HepG2 (cell line): ENCODE results near the gene PKP3. TPM values are rescaled to one million over a fixed set of nuclear protein-coding genes. Genes with fewer than 3 reads are reported as not detected.

Source experiments
- ETV6 ChIP-seq: sonication (generic); formaldehyde crosslinking; conservative IDR thresholded peaks from 2 replicates; pipeline ENCODE4 v1.4.0; 2020; ENCODE audit warnings: missing genetic modification reagents
- FLYWCH1 ChIP-seq: sonication (generic); formaldehyde crosslinking; IDR thresholded peaks from 2 replicates; pipeline ENCODE4 v1.8.1; 2023; ENCODE audit warnings: mild to moderate bottlenecking, missing genetic modification reagents
- KMT2B ChIP-seq: IDR thresholded peaks from 2 replicates; pipeline ENCODE4 v1.6.1; 2016; ENCODE audit warnings: missing genetic modification reagents, missing compliant biosample characterization
- LCORL ChIP-seq, 2 experiments: fragments of 450-650 bp in 1 of 2; sonication (generic) in 1 of 2; formaldehyde crosslinking in 1 of 2; IDR thresholded peaks; 2 replicates each; pipeline versions ENCODE4 v1.5.0 to v1.6.1; 2017 to 2020; ENCODE audit warnings: antibody characterized with exemption in 1 of 2, missing genetic modification reagents in 1 of 2
- NFE2 ChIP-seq: sonication (generic); formaldehyde crosslinking; IDR thresholded peaks from 2 replicates; pipeline ENCODE4 v1.4.0; 2020; ENCODE audit warnings: missing genetic modification reagents
- POLR2A ChIP-seq, 2 experiments: IDR thresholded peaks; 2 replicates each; pipeline ENCODE4 v1.6.1; 2011; ENCODE audit warnings: low read depth in 2 of 2, low read length in 2 of 2, mild to moderate bottlenecking in 1 of 2, moderate library complexity in 1 of 2; ENCODE audit not compliant: insufficient read depth in 1 of 2
- RBFOX2 ChIP-seq: fragments of 200-400 bp; formaldehyde crosslinking; IDR thresholded peaks from 2 replicates; pipeline ENCODE4 v1.6.1; 2017; ENCODE audit warnings: low read depth, mild to moderate bottlenecking, low read length
- ZBTB14 ChIP-seq: sonication (generic); formaldehyde crosslinking; IDR thresholded peaks from 2 replicates; pipeline ENCODE4 v1.4.0; 2020; ENCODE audit warnings: missing genetic modification reagents
- ZFP36L1 ChIP-seq: sonication (generic); formaldehyde crosslinking; IDR thresholded peaks from 2 replicates; pipeline ENCODE4 v1.8.0; 2022; ENCODE audit warnings: mild to moderate bottlenecking, missing genetic modification reagents, moderate library complexity
- ZNF10 ChIP-seq: sonication (generic); formaldehyde crosslinking; IDR thresholded peaks from 2 replicates; pipeline ENCODE4 v1.4.0; 2020; ENCODE audit warnings: mild to moderate bottlenecking, low read depth, missing genetic modification reagents, borderline replicate concordance
- ZNF260 ChIP-seq: sonication (generic); formaldehyde crosslinking; IDR thresholded peaks from 2 replicates; pipeline ENCODE4 v1.4.0; 2020; ENCODE audit warnings: missing genetic modification reagents, low read depth, mild to moderate bottlenecking, borderline replicate concordance
- ZNF335 ChIP-seq: sonication (generic); formaldehyde crosslinking; IDR thresholded peaks from 2 replicates; pipeline ENCODE4 v1.4.0; 2020; ENCODE audit warnings: missing genetic modification reagents
- ZNF451 ChIP-seq: sonication (generic); formaldehyde crosslinking; IDR thresholded peaks from 2 replicates; pipeline ENCODE4 v1.5.0; 2020; ENCODE audit warnings: mild to moderate bottlenecking, missing genetic modification reagents
- ZSCAN9 ChIP-seq: IDR thresholded peaks from 2 replicates; pipeline ENCODE4 v1.6.1; 2016; ENCODE audit warnings: borderline replicate concordance
- polyA plus RNA-seq, 8 experiments: library from polyadenylated mRNA; depleted of rRNA in 3 of 8; stranded (reverse) in 7 of 8; unstranded in 1 of 8; fragments of >200 nt; fragmentation: Illumina TruSeq in 4 of 8; extraction: Trizol in 4 of 8; gene quantifications; 2 replicates each; pipeline versions ENCODE4 v1.2.1 to v1.2.3, GENCODE V29; 2011 to 2016; ENCODE audit warnings: low read depth in 4 of 8, missing spikeins in 1 of 8, mixed read lengths in 1 of 8; ENCODE audit not compliant: insufficient read depth in 1 of 8
- total RNA-seq, 5 experiments: library from RNA; depleted of rRNA; stranded (reverse); fragments of >200 nt; fragmentation: Illumina TruSeq; extraction: Trizol; gene quantifications; 2 replicates each; pipeline ENCODE4 v1.2.3, GENCODE V29; 2016; ENCODE audit warnings: low read depth in 1 of 5
- TF ChIP-seq, protein P1 (sequence below): sonication (generic); formaldehyde crosslinking; IDR thresholded peaks from 2 replicates; pipeline ENCODE4 v1.4.0; 2020; ENCODE audit warnings: missing genetic modification reagents
- TF ChIP-seq, protein P2 (sequence below): sonication (generic); formaldehyde crosslinking; IDR thresholded peaks from 2 replicates; pipeline ENCODE4 v1.4.0; 2020; ENCODE audit warnings: missing genetic modification reagents
- TF ChIP-seq, protein P3 (sequence below): sonication (generic); formaldehyde crosslinking; conservative IDR thresholded peaks from 2 replicates; pipeline ENCODE4 v1.4.0; 2020; ENCODE audit warnings: missing genetic modification reagents

PKP3 gene
- total and polyA plus RNA-seq, 2 of the 13 experiments (the other 11 are each of a cell fraction or from before 2014, with no cell fraction given) = 18.0 to 28.7 TPM

GRCh38 chr11:355581-356458 lies 38.2 kb upstream of the PKP3 start (continued):
- TF ChIP-seq, protein P1, sequence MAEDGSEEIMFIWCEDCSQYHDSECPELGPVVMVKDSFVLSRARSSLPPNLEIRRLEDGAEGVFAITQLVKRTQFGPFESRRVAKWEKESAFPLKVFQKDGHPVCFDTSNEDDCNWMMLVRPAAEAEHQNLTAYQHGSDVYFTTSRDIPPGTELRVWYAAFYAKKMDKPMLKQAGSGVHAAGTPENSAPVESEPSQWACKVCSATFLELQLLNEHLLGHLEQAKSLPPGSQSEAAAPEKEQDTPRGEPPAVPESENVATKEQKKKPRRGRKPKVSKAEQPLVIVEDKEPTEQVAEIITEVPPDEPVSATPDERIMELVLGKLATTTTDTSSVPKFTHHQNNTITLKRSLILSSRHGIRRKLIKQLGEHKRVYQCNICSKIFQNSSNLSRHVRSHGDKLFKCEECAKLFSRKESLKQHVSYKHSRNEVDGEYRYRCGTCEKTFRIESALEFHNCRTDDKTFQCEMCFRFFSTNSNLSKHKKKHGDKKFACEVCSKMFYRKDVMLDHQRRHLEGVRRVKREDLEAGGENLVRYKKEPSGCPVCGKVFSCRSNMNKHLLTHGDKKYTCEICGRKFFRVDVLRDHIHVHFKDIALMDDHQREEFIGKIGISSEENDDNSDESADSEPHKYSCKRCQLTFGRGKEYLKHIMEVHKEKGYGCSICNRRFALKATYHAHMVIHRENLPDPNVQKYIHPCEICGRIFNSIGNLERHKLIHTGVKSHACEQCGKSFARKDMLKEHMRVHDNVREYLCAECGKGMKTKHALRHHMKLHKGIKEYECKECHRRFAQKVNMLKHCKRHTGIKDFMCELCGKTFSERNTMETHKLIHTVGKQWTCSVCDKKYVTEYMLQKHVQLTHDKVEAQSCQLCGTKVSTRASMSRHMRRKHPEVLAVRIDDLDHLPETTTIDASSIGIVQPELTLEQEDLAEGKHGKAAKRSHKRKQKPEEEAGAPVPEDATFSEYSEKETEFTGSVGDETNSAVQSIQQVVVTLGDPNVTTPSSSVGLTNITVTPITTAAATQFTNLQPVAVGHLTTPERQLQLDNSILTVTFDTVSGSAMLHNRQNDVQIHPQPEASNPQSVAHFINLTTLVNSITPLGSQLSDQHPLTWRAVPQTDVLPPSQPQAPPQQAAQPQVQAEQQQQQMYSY (CRISPR knock-in tag) = peak; percentile 72
- TF ChIP-seq ETV6 (CRISPR knock-in tag) = 0 out of 2 replicates have a peak, but pooled peaks have one; percentile 61
- TF ChIP-seq POLR2A (IDR thresholded peaks at IDR 0.05; ENCODE audit: insufficient read depth in 1 of 2, low read depth in 2 of 2, low read length in 2 of 2) = peak; percentile 70 to 74
- no peak for TF ChIP-seq ZBTB14 (CRISPR knock-in tag)
- no peak for TF ChIP-seq ZFP36L1 (CRISPR knock-in tag)
- TF ChIP-seq ZNF260 (CRISPR knock-in tag) = no peak
- TF ChIP-seq NFE2 = no peak
- peak; percentile 99 for TF ChIP-seq RBFOX2
- TF ChIP-seq, protein P2, sequence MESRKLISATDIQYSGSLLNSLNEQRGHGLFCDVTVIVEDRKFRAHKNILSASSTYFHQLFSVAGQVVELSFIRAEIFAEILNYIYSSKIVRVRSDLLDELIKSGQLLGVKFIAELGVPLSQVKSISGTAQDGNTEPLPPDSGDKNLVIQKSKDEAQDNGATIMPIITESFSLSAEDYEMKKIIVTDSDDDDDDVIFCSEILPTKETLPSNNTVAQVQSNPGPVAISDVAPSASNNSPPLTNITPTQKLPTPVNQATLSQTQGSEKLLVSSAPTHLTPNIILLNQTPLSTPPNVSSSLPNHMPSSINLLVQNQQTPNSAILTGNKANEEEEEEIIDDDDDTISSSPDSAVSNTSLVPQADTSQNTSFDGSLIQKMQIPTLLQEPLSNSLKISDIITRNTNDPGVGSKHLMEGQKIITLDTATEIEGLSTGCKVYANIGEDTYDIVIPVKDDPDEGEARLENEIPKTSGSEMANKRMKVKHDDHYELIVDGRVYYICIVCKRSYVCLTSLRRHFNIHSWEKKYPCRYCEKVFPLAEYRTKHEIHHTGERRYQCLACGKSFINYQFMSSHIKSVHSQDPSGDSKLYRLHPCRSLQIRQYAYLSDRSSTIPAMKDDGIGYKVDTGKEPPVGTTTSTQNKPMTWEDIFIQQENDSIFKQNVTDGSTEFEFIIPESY (CRISPR knock-in tag) = peak; percentile 31; the same call in 1 of the 2 replicates
- TF ChIP-seq KMT2B (CRISPR knock-in tag) = no peak
- no peak for TF ChIP-seq LCORL (IDR thresholded peaks at IDR 0.05)
- peak; percentile 86 for TF ChIP-seq LCORL (CRISPR knock-in tag; IDR thresholded peaks at IDR 0.05)
- TF ChIP-seq ZNF451 (CRISPR knock-in tag) = 0 out of 2 replicates have a peak, but pooled peaks have one; percentile 38
- TF ChIP-seq ZNF10 (CRISPR knock-in tag) = no peak
- TF ChIP-seq, protein P3, sequence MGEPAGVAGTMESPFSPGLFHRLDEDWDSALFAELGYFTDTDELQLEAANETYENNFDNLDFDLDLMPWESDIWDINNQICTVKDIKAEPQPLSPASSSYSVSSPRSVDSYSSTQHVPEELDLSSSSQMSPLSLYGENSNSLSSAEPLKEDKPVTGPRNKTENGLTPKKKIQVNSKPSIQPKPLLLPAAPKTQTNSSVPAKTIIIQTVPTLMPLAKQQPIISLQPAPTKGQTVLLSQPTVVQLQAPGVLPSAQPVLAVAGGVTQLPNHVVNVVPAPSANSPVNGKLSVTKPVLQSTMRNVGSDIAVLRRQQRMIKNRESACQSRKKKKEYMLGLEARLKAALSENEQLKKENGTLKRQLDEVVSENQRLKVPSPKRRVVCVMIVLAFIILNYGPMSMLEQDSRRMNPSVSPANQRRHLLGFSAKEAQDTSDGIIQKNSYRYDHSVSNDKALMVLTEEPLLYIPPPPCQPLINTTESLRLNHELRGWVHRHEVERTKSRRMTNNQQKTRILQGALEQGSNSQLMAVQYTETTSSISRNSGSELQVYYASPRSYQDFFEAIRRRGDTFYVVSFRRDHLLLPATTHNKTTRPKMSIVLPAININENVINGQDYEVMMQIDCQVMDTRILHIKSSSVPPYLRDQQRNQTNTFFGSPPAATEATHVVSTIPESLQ = peak; percentile 79; the same call in 1 of the 2 replicates
- no peak for TF ChIP-seq ZNF335 (CRISPR knock-in tag)
- peak; percentile 90; the same call in 1 of the 2 replicates for TF ChIP-seq FLYWCH1 (CRISPR knock-in tag)
- TF ChIP-seq ZSCAN9 = peak; percentile 54; the same call in 1 of the 2 replicates
